Measurements from ENCODE around the gene GZMM. TPM values are rescaled to one million over a fixed set of nuclear protein-coding genes. Genes with fewer than 3 reads are reported as not detected.

GZMM gene
- total RNA-seq, 6 donors from 2014 or later = 2.3 to 6.1 (median 3.8) TPM; not detected in 2

DNA sequence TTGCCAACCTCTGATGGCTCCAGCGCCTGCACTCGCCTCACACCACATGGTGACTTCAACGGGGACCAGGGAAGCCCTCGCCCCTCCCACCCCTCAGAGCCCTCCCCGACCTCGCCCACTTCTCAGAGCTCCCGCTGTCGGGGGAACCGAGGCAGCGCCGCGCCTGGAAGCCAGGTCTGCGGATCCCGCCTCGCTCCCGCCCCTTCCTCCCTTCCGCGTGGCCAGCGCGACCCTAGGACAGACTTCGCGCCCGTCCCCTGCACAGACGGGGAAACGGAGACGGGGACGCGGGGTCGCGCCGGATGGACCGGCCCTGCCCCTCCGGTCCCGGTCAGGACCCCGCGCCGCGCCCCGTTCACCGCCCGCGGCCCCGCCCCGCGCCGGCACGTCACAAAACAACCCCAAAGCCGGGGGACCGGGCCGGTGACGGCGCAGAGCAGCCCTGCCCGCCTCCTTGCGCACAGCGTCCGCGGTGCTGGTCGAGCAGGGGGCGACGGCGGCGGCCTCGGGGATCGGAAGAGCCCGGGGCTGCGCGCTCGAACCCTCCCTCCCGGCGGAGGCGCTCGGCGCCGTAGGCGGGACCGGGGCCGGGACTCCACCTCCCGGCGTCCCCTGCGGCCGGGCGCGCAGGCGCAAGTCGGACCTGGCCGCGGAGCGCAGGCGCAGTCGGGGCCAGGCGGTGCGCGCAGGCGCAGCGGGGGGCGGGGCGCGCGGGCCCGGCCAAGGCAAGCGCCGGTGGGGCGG is 12.7 kb upstream of the GZMM start:
- H3K27me3 ChIP-seq = no peaks in the 10 kb centered on the region
- peak overlapping the region; percentile 73 to 100 (median 99) for H3K4me3 ChIP-seq
- peak overlapping the region; percentile 84 to 98 (median 92) for H3K27ac ChIP-seq
- H3K9me3 ChIP-seq = no peaks in the 10 kb centered on the region
- H3K4me1 ChIP-seq = peaks cover 25 to 40% (median 32%) of the 10 kb centered on the region in 4 donors
- H3K36me3 ChIP-seq = peaks cover 0 to 16% (median 6%) of the 10 kb centered on the region in 4 donors
- 0% methylated on average over 4 to 20 of the region's 103 CpGs for WGBS, 2 donors
- ATAC-seq (ENCODE audit: low FRiP score in 2 of 2) (peak; percentile 71 to 91), DNase-seq (peak; percentile 74 to 98)
- TF ChIP-seq POLR2AphosphoS5 (IDR thresholded peaks at IDR 0.05) = peak in 1 of 2 donors; percentile 66
- no peak for TF ChIP-seq EP300 (IDR thresholded peaks at IDR 0.05)
- TF ChIP-seq, protein P1, sequence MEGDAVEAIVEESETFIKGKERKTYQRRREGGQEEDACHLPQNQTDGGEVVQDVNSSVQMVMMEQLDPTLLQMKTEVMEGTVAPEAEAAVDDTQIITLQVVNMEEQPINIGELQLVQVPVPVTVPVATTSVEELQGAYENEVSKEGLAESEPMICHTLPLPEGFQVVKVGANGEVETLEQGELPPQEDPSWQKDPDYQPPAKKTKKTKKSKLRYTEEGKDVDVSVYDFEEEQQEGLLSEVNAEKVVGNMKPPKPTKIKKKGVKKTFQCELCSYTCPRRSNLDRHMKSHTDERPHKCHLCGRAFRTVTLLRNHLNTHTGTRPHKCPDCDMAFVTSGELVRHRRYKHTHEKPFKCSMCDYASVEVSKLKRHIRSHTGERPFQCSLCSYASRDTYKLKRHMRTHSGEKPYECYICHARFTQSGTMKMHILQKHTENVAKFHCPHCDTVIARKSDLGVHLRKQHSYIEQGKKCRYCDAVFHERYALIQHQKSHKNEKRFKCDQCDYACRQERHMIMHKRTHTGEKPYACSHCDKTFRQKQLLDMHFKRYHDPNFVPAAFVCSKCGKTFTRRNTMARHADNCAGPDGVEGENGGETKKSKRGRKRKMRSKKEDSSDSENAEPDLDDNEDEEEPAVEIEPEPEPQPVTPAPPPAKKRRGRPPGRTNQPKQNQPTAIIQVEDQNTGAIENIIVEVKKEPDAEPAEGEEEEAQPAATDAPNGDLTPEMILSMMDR (IDR thresholded peaks at IDR 0.05) = peak in 4 of 6 experiments; percentile 32 to 73 (median 53)
- peak in 3 of 4 donors; percentile 30 to 85 (median 34) for TF ChIP-seq POLR2A (IDR thresholded peaks at IDR 0.05)

DNA sequence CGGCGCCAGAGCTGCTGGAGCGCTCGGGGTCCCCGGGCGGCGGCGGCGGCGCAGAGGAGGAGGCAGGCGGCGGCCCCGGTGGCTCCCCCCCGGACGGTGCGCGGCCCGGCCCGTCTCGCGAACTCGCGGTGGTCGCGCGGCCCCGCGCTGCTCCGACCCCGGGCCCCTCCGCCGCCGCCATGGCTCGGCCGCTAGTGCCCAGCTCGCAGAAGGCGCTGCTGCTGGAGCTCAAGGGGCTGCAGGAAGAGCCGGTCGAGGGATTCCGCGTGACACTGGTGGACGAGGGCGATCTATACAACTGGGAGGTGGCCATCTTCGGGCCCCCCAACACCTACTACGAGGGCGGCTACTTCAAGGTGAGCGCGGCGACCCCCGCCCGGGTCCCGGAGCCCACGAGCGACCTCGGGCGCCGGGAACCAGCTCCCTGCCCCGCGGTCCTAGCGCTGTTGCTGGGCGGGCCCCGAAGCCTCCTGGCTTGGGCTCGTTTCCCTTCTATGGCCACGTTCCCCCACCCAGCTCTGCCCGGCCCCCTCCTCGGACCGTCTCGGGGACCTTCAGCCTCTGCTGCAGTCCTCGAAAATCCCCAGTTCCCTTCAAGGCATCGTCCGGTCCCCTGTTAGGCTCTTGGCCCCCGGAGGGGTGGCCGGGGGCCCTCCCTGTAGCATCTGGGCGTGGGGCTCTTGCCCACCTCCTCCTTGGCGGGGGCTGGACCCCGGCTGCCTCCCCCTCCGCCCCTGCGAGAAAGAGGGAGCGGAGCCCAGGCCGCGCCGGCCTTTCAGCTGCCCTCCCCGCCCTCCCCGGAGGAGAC is 11.9 kb upstream of the GZMM start, which contains the start of gene CDC34:
Gene CDC34 (plus strand): TSS at position 8 of the 808 bp plus-strand sequence. CDS start 172 bp downstream, at position 180.
- TF ChIP-seq POLR2A (IDR thresholded peaks at IDR 0.05) = no peak
- peak in 1 of 2 donors; percentile 42 for TF ChIP-seq POLR2AphosphoS5 (IDR thresholded peaks at IDR 0.05)
- TF ChIP-seq EP300 (IDR thresholded peaks at IDR 0.05) = no peak
- TF ChIP-seq, protein P1 (IDR thresholded peaks at IDR 0.05) = no peak
- 0 to 1% methylated on average over 2 to 24 of the region's 84 CpGs for WGBS, 2 donors
- Histone ChIP-seq H3K4me1 (peaks cover 25 to 46% (median 32%) of the 10 kb centered on the region in 4 donors), H3K27ac (peak within 1 kb of the TSS; percentile 87 to 98 (median 92)), H3K9me3 (no peaks in the 10 kb centered on the region), H3K27me3 (no peaks in the 10 kb centered on the region), H3K36me3 (peaks cover 6 to 24% (median 14%) of the 10 kb centered on the region in 4 donors), H3K4me3 (peak within 1 kb of the TSS; percentile 73 to 100 (median 100))
- DNase-seq = no peak
- peak; percentile 15 to 20 for ATAC-seq (ENCODE audit: low FRiP score in 2 of 2)

DNA sequence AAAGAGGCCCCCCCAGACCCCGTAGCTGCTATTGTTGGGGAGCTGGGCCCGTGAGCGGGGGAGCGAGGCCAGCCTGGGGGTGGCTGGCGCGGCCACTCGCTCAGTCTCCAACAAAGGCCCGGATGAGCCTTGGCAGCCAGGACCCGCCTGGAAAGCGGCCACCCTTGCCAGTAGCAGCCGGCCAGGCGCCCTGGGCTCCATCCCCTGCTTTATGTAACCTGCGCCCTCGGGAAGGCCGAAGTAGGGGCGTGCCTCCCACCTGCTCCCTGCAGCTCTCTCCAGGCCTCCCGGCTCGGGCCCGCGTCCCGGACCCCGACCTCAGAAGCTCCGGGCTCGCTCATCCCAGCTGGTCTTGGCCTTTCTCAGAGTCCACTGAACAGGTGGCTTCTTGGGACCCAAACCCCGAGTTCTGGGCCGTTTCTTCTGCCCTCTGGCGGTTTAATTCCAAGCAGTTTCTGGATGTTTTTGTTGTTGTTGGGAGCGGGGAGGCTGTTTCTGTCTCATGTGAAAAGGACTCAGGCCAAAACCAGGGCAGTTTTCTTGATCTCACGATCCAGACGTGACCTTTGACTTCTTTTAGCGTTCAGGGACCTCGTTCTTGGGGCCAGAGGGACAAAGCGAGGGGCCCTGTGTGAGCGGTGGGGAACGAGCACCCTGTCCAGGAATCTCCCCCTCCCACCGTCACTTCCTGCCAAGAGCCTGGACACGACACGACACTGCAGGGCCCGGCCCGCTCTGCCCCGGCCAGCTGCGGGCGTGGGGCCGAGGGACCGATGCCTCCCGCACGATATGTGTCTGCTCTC is 11.1 kb upstream of the GZMM start:
- Histone ChIP-seq H3K27ac (peak overlapping the region; percentile 79 to 97 (median 90)), H3K9me3 (no peaks in the 10 kb centered on the region), H3K4me1 (peaks cover 25 to 47% (median 32%) of the 10 kb centered on the region in 4 donors), H3K4me3 (peak overlapping the region; percentile 73 to 100 (median 100)), H3K36me3 (peaks cover 9 to 28% (median 18%) of the 10 kb centered on the region in 4 donors), H3K27me3 (no peaks in the 10 kb centered on the region)
- ATAC-seq (ENCODE audit: low FRiP score in 2 of 2) = peak; percentile 31 to 55
- TF ChIP-seq POLR2AphosphoS5 (IDR thresholded peaks at IDR 0.05) (peak; percentile 5 to 58), EP300 (IDR thresholded peaks at IDR 0.05) (no peak), POLR2A (IDR thresholded peaks at IDR 0.05) (peak in 1 of 4 donors; percentile 13)
- TF ChIP-seq, protein P1 (IDR thresholded peaks at IDR 0.05) = peak; percentile 24 to 58 (median 40)
- peak; percentile 65 to 91 for DNase-seq
- 0% methylated on average over 7 to 47 of the region's 47 CpGs for WGBS, 2 donors

DNA sequence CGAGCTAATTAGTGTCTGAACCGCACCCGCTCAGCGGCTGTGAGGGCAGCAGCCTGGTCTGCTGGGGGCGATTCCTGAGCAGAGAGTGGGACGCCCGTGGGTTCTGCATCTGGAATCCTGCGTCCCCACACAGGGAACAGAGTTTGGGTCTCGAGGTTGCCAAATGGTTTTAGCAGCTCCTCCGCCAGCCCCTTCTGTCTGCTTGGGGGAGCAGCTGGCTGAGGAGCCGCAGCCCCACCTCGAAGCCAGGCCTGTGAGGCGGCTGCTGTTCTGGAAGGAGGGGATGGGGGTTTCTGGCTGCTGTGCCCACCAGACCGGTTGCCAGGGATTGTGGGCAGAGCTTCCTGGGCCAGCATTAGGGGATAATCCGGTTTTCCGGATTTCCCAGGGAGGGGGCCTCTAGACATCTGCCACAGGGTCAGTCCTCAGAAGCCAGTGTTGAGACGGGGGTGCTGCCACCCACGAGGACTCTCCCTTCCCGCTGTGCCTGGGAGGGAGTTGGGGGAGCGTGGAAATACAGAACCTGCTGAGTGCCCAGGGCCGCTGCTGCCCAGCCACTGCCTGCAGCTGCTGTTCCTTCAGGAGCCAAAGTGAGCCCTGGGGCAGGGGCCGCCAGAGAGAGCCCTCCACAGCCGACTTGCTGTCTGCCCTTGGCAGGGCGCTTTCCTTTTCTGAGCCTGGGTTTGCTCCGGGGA is 10.3 kb upstream of the GZMM start:
- H3K4me1 ChIP-seq = peaks cover 25 to 47% (median 32%) of the 10 kb centered on the region in 4 donors
- H3K27ac ChIP-seq = peak overlapping the region; percentile 79 to 97 (median 90)
- H3K27me3 ChIP-seq = no peaks in the 10 kb centered on the region
- ATAC-seq (ENCODE audit: low FRiP score in 2 of 2) = no peak
- peak in 1 of 2 donors; percentile 52 for DNase-seq
- WGBS, 2 donors = 32 to 50% methylated on average over 1 to 21 of the region's 25 CpGs
- peaks cover 9 to 36% (median 24%) of the 10 kb centered on the region in 4 donors for H3K36me3 ChIP-seq
- H3K4me3 ChIP-seq = peak overlapping the region; percentile 73 to 100 (median 100)
- no peak for TF ChIP-seq POLR2AphosphoS5 (IDR thresholded peaks at IDR 0.05)
- no peak for TF ChIP-seq POLR2A (IDR thresholded peaks at IDR 0.05)
- TF ChIP-seq, protein P1 (IDR thresholded peaks at IDR 0.05) = no peak
- TF ChIP-seq EP300 (IDR thresholded peaks at IDR 0.05) = no peak
- no peaks in the 10 kb centered on the region for H3K9me3 ChIP-seq

All from upper lobe of left lung (tissue), 6 donors.